Right renal pelvis (tissue), 4 donors: ENCODE measurements around the gene CNDP1. TPM values are rescaled to one million over a fixed set of nuclear protein-coding genes. Genes with fewer than 3 reads are reported as not detected.
A peak's percentile ranks its signal among the peaks of the same experiment; 100 is the strongest.
"Not testable (repeated sequence)": the region's sequence is repeated elsewhere in the genome, so short reads cannot be mapped to it uniquely, and the experiment has no call there.

Experiments
- DNase-seq, 4 donors: peaks; one replicate each; pipeline ENCODE4 v3.0.0-alpha.2; 2013; ENCODE audit warnings: low read depth in 4 of 4, low spot score in 3 of 4, missing footprints in 1 of 4
- polyA plus RNA-seq, 4 donors: library from polyadenylated mRNA; unstranded; fragments of 120-200 nt; gene quantifications; one replicate each; pipeline ENCODE4 v1.2.1, GENCODE V29; 2013; ENCODE audit not compliant: insufficient read length in 4 of 4

CNDP1 gene
- polyA plus RNA-seq, 4 donors = 0.72 to 2.0 (median 0.92) TPM

DNA sequence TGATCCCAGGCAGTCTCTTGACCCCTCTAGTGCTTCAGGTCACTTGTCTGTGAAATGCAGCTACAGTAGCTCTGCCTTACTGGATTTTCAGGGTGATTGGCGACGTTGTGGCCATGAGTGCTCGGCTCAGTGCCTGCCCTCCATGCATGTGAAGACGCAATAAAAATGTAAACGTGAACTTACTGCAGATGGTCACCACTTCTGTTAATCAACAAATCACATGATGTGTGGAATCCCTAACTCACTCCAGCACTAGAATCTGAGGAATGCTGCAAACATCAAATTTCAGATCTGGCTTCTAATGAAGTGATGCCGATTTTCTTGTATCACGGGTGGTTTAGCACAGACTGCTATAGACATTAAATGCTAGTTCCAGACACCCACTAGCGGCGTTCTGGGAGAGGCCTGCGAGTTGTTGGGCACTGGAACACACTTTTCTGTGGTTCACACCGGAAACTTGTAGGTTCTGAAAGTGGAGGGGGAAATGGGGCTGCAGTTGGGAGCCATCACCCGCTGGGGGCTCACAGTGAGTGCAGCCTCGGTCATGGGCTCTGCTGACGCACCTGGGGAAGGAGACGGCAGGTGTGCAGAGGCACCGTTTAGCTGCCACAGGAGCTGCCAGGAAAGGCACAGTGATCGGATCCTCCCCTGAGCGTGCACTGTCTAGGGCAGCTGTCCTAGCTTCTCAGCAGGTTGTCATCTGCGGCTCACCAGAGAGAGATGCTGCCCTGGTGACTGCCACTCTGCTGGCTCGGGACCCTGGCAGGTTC, 6.5 kb downstream of the CNDP1 start:
- no peak for DNase-seq

DNA sequence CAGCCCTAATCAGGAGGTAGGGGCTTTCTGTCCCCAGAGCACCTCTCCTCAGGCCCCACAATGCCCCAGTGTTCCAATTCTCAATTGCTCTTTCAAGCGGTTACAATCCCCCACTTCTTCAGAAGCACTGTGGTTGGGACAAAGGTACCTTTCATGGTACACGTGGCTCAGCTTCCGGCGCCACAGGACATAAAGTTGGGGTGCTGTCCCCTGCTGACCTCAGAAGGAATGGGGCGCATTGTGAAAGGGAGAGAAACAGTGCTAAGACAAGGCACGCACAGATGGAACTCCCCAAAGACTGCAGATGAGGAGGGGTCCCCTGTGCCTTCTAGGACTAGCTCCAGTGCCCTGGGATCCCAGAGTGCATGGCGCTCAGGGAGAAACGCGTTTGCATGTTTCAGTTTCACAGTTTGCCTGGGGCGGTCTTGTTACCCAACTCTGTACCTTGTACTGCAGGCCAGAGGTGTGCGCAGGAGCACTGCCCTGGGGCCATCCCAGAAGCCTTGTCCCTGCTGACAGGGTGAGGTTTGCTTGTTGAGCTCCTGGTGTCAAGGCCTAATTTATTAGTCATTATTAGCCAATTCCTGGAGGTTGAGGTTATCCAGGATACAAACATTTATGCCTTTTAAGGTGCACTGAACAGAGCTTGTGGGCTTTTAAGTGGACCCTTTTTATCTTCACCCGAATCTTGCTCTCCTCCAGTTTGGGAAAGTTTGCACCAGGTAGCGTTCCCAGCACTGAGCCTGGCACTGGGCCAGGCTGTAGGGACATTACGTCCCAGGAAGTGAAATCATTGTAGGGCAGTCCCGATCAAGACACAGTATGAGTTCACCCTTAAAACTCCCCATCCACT, 7.6 kb downstream of the CNDP1 start:
- DNase-seq = no peak

- DNase-seq = no peak
Observed at GRCh38 chr18:74544898-74545297, 10.6 kb downstream of the CNDP1 start.

DNA sequence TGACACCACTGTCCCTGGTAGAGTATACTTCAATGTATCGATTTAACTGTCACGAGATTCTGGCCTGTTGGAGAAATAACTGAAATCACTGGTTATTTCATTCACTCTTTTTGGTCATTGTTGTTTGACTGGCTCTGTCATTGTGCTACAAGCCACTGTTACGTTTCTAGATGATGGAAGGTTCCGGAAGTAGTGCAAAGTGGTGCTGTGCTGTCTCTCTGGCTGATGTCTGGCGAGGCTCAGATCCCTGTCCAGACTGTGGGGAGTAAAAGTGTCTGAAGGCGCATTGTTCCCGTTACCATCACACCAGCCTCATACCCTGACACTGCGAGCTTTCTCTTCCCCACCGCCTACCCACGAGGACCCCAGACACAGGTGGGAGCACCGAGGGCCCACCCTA, 11.7 kb downstream of the CNDP1 start:
- no peak for DNase-seq

- no peak for DNase-seq
Observed at GRCh38 chr18:74546751-74547530, 12.6 kb downstream of the CNDP1 start.

DNA sequence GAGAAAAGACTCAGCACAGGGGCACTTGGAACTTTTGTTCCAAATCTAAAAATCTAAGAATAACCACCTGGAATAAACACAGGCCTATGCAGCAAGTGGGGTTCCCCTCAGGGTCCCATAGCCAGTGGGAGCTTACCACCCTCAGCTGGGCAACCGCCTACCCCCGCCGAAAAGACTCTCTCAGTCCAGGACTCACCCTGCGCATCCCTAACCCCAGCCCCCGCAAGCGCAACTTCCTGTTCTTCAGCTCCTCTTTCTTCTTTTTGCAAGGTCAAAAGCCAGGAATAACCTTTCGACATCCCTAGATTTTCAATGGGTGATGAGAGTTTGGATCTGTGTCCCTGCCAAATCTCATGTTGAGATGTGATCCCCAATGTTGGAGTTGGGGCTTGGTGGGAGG, 13.6 kb downstream of the CNDP1 start:
- DNase-seq = no peak

DNA sequence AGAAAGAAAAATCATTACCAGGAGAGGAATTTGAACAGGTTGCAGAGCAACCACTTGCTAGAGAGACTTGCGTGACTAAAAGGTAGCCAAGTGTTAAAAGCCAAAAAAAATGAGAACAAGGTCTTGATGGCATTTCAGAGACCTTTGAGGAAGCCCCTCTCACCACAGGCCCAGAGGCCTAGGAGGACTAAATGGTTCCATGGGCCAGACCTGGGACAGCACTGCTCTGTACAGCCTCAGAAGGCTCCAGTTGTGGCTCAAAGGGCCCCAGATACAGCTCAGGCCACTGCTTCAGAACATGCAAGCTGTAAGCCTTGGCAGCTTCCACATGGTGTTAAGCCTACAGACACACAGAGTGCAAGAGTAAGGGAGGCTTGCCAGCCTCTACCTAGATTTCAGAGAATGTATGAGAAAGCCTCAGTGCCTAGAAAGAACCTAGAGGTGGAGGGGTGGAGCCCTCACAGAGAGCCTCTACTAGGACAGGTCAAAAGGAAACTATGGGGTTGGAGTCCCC, 15.3 kb downstream of the CNDP1 start:
- no peak for DNase-seq

DNA sequence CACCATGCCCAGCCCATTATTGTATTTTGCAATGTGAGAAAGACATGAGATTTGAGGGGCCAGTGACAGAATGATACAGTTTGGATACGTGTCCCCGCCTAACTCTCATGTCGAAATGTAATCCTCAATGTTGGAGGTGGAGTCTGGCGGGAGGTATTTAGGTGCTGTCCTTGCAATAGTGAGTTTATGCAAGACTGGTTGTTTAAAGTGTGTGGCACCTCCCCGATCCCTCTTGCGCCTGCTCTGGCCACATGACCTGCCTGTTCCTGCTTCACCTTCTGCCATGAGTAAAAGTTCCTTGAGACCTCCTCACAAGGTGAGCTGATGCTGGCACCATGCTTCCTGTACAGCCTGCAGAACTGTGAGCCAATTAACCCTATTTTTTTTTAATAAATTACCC, 16.6 kb downstream of the CNDP1 start:
- no peak for DNase-seq

- no peak for DNase-seq
Observed at GRCh38 chr18:74551452-74551851, 17.2 kb downstream of the CNDP1 start.

DNA sequence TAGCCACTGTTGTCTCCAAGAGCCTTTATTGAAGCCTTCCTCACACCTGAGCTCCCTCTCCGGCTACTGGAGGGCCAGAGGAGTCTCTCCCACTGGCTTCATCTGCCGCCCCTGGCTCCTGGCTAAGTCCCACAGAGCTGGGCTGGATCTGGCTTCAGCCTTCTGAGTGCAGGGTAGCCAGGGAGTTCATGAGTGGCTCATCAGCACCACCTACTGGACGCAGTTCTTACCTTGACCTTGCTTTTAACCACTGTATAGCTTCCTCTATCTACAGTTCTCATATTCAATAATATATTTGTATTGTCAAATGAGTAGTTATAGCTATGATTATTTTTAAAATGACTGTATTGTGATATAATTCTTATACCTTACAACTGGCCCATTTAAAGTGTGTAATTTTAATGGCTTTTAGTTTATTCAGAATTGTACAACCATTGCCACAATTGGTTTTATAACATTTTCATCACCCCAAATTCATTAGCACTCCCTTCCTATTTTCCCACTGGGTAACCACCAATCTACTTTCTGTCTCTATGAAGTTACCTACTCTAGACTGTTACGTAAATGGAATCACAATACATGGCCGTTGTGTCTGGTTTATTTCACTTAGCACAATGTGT, 17.7 kb downstream of the CNDP1 start:
- peak; percentile 74 to 81 (median 76) for DNase-seq

DNA sequence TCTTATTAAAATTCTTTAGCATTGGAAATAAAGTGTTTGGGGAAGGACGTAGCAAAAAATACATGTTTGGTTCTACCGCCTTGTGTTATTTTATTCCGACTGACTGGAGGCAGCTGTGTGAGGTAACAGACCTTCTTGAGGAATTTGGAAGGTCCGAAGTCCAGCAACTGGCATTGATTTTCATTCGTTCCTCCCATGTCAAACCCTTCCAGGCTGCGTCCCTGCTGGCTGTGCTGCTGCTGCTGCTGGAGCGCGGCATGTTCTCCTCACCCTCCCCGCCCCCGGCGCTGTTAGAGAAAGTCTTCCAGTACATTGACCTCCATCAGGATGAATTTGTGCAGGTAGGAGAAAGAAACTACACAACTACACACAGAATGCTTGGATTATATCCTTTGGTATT, 21.8 kb downstream of the CNDP1 start:
- no peak for DNase-seq

GRCh38 chr18:74558096-74558495, 23.8 kb downstream of the CNDP1 start:
- DNase-seq = no peak

DNA sequence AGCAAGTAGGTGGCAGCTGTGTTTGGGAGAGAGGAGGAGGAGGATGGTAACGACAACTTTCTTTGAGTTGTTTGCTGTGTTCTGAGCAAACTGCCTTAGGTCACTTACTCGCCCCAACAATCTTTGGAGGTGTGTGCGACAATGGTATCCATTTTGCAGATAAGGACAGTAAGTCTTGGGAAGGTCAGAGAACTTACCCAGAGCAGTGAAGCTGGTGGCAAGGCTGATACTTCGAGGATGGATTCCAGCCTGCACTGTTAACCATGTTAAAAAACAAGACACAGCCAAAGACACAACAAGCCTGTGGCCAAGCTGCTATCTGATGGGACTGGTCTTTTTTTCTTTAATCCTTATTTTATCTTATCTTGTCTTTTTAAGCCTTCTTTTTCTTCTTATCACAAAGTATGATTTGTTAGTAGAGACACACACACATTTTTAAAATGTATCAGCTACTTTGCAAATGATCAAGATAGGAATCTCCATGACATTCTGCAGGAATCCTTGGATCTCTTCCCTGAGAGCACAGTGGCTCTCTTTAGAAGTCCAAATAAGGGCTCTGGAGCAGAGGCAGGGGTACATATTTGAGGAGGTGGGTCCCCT, 27.9 kb downstream of the CNDP1 start:
- DNase-seq = no peak

- DNase-seq = no peak
Observed at GRCh38 chr18:74562775-74563174, 28.5 kb downstream of the CNDP1 start.

- DNase-seq = no peak
Observed at GRCh38 chr18:74563999-74564398, 29.7 kb downstream of the CNDP1 start.

- DNase-seq = not testable (repeated sequence)
Observed at GRCh38 chr18:74565164-74565563, 30.9 kb downstream of the CNDP1 start.

- DNase-seq = not testable (repeated sequence)
Observed at GRCh38 chr18:74565993-74566392, 31.7 kb downstream of the CNDP1 start.

DNA sequence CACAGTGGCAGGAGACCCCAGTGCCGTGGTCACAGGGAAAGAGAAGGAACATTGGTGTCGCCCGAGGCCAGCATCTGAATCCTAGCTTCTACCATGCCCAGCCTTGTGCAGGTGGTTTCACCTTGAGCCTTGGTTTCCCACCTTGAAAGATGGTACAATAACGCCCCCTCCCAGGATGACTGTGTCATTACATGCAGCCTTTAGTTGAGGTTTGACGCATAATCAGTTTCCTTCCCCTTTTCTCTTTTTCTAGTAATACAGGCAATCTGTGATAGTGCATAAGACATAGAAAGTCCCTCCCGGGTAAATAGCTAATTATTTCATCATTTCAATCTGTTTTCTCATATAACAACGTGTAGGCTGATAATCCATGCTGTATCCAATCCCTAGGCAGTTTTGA, 33.5 kb downstream of the CNDP1 start:
- DNase-seq = no peak

DNA sequence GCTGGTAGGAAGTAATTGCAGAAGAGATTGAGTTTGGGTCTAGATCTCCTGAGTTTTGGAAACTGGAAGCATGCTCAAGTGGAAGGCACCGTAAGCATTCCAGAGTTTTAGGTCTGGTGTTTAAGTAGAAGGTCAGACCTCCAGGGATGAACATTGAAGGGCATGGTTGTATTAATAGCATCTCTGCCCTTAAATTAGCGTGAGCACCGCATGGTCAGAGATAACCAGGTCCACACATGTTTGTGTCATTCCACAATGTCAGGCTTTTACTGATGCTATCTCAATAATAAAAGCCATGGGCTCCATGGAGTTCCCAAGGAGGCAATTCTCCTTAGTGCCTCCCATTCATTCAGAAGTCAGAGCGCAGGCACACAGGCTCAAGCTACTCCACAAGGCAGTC, 35.1 kb downstream of the CNDP1 start:
- DNase-seq = no peak

DNA sequence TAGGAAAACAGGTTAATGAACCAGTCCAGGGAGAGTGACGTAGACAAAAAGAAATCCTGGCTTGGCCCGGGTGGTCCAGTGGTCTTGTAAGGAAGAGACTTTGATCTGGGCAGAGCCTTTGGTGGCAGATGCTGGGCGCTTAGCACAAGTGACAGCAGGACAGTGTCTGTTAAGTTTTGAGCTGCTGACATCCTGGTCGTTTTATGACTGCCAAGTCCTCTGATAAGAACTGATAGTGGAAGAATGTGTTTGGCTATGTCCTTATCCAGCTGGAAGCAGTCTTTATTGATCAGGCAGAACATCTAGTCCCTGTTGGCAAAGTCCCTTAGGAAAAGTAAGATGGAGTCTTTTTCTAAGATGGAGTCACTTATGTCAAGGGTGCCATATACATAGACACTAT, 36.0 kb downstream of the CNDP1 start:
- no peak for DNase-seq
